Endothelial cell of umbilical vein (primary cell): Measurements from ENCODE around the gene PCDHGA1. TPM values are rescaled to one million over a fixed set of nuclear protein-coding genes. Genes with fewer than 3 reads are reported as not detected.

Experiments
- BruUV-seq: library from RNA; stranded (reverse); fragments of 400-500 nt; replicated peaks from 2 replicates; lab custom pipeline; 2021; lab: Mats Ljungman, UMichigan
- CTCF ChIA-PET: fragments of 300-600, 350-600 bp; sonication (Branson Sonifier 250); formaldehyde crosslinking; loops from one replicate; lab custom pipeline; 2021; ENCODE audit warnings: antibody characterized with exemption, inconsistent platforms; lab: Charles Lee
- POLR2A ChIA-PET: fragments of 300-600, 350-600 bp; sonication (Branson Sonifier 250); formaldehyde crosslinking; loops from one replicate; lab custom pipeline; 2021; ENCODE audit warnings: antibody characterized with exemption, inconsistent platforms; lab: Charles Lee
- DNase-seq: peaks from one replicate; pipeline ENCODE4 v3.0.0-alpha.2; 2011; ENCODE audit warnings: low read depth, low spot score
- FAIRE-seq: peaks from 2 replicates; lab custom pipeline; 2011; peaks lifted over from hg19 to GRCh38; lab: Jason Lieb, UNC
- H2AFZ ChIP-seq: 2 replicates; pipeline ENCODE4 v1.6.0; 2012; ENCODE audit warnings: low read depth, low read length, control low read depth, inconsistent platforms
- H3K27ac ChIP-seq: 2 replicates; pipeline ENCODE4 v1.5.1; 2011; ENCODE audit warnings: low read depth, mild to moderate bottlenecking, control low read depth, low read length, moderate library complexity; ENCODE audit not compliant: insufficient read depth
- H3K27me3 ChIP-seq, 2 experiments: 2 replicates each; pipeline versions ENCODE4 v1.6.0 to v1.6.1; 2011; ENCODE audit warnings: low read length in 2 of 2, mixed read lengths in 1 of 2; ENCODE audit not compliant: control insufficient read depth in 2 of 2, insufficient read depth in 2 of 2
- H3K36me3 ChIP-seq, 2 experiments: 2 replicates in 1 of 2; 3 replicates in 1 of 2; pipeline ENCODE4 v1.5.1; 2011; ENCODE audit warnings: low read length in 2 of 2, mild to moderate bottlenecking in 1 of 2, moderate library complexity in 1 of 2; ENCODE audit not compliant: control insufficient read depth in 2 of 2, insufficient read depth in 2 of 2; ENCODE audit errors: extremely low read depth in 1 of 2
- H3K4me1 ChIP-seq: 3 replicates; pipeline ENCODE4 v1.5.1; 2011; ENCODE audit warnings: mild to moderate bottlenecking, low read length; ENCODE audit not compliant: control insufficient read depth, insufficient read depth; ENCODE audit errors: extremely low read depth
- H3K4me2 ChIP-seq: 2 replicates; pipeline ENCODE4 v1.6.1; 2011; ENCODE audit warnings: low read length, control low read depth, mixed read lengths; ENCODE audit not compliant: insufficient read depth
- H3K4me3 ChIP-seq, 3 experiments: fragments of 200-600 bp in 1 of 3; sonication (generic), shearing (Covaris generic) in 1 of 3; replicated peaks in 1 of 3; 2 replicates each; pipeline ENCODE4 v1.5.1; 2011 to 2016; ENCODE audit warnings: control low read depth in 3 of 3, low read length in 3 of 3, mild to moderate bottlenecking in 2 of 3, inconsistent platforms in 1 of 3, low read depth in 1 of 3, moderate library complexity in 1 of 3; ENCODE audit not compliant: insufficient read depth in 1 of 3
- H3K79me2 ChIP-seq: 2 replicates; pipeline ENCODE4 v1.6.0; 2012; ENCODE audit warnings: low read length, inconsistent platforms; ENCODE audit not compliant: control insufficient read depth, insufficient read depth
- H3K9ac ChIP-seq: replicated peaks from 2 replicates; pipeline ENCODE3; 2011; ENCODE audit warnings: low read length, control low read depth; ENCODE audit not compliant: insufficient read depth; ENCODE audit errors: extremely low read depth
- H3K9me1 ChIP-seq: replicated peaks from 3 replicates; pipeline ENCODE4 v1.6.0; 2011; ENCODE audit warnings: mild to moderate bottlenecking, low read length; ENCODE audit not compliant: control insufficient read depth, insufficient read depth; ENCODE audit errors: extremely low read depth
- H3K9me3 ChIP-seq: replicated peaks from 2 replicates; pipeline ENCODE4 v1.5.1; 2012; ENCODE audit warnings: low read length, inconsistent platforms; ENCODE audit not compliant: control insufficient read depth, insufficient read depth
- H4K20me1 ChIP-seq: replicated peaks from 2 replicates; pipeline ENCODE3; 2011; ENCODE audit warnings: mild to moderate bottlenecking, low read length; ENCODE audit not compliant: control insufficient read depth, insufficient read depth; ENCODE audit errors: extremely low read depth
- EZH2 ChIP-seq: IDR thresholded peaks from 2 replicates; pipeline ENCODE4 v1.6.1; 2012; ENCODE audit warnings: borderline replicate concordance, low read depth, mild to moderate bottlenecking, moderate library complexity, low read length, inconsistent platforms; ENCODE audit not compliant: severe bottlenecking
- FOS ChIP-seq: IDR thresholded peaks from 2 replicates; pipeline ENCODE4 v1.6.1; 2011; ENCODE audit warnings: mild to moderate bottlenecking, low read length, moderate library complexity, borderline replicate concordance; ENCODE audit not compliant: insufficient read depth
- GATA2 ChIP-seq: IDR thresholded peaks from 2 replicates; pipeline ENCODE4 v1.7.0; 2011; ENCODE audit warnings: low read depth, mild to moderate bottlenecking, moderate library complexity, mixed read lengths, low read length; ENCODE audit not compliant: insufficient read length, insufficient read depth
- POLR2A ChIP-seq: IDR thresholded peaks from 2 replicates; pipeline ENCODE4 v1.6.1; 2012; ENCODE audit warnings: low read depth, mild to moderate bottlenecking, control low read depth, low read length
- dilution Hi-C: fragments of 300-500 bp; cut with MboI; formaldehyde crosslinking; loops from one replicate; pipeline ENCODE4 v1.15.0; 2019; ENCODE audit warnings: low sequenced_read_pairs; ENCODE audit not compliant: extremely low pct_ligation_motif_present
- intact Hi-C: fragments of 100-400 bp; cut with micrococcal nuclease; formaldehyde crosslinking; loops from one replicate; pipeline ENCODE4 v1.10.0; 2022
- polyA plus RNA-seq, 4 experiments: library from polyadenylated mRNA; depleted of rRNA in 3 of 4; stranded (reverse) in 3 of 4; unstranded in 1 of 4; fragments of >200 nt; gene quantifications; 2 replicates each; pipeline versions ENCODE4 v1.2.1 to v1.2.3, GENCODE V29; 2011 to 2012; ENCODE audit warnings: missing spikeins in 1 of 4
- total RNA-seq: library from RNA; stranded (reverse); gene quantifications from 2 replicates; pipeline ENCODE4 v1.2.3, GENCODE V29; 2021
- TF ChIP-seq, protein P1 (sequence below): IDR thresholded peaks from 2 replicates; pipeline ENCODE4 v1.6.1; 2011; ENCODE audit not compliant: insufficient read depth, insufficient read length

Gene PCDHGA1
- total and polyA plus RNA-seq, 2 donors (not counting 3 experiments of a cell fraction or from before 2014, with no cell fraction given) = 0.22 to 0.44 TPM

GRCh38 chr5:141513627-141514329 lies 183.5 kb downstream of the PCDHGA1 start:
- Histone ChIP-seq H3K9me1 (no peaks in the 10 kb centered on the region), H4K20me1 (no peaks in the 10 kb centered on the region), H3K9me3 (no peaks in the 10 kb centered on the region), H3K27ac (peak overlapping the region; percentile 10), H2AFZ (no peak overlapping the region), H3K4me3 (peak overlapping the region; percentile 44 to 51 (median 49)), H3K4me1 (peaks cover 26% of the 10 kb centered on the region), H3K9ac (peak overlapping the region; percentile 30), H3K79me2 (no peaks in the 10 kb centered on the region), H3K36me3 (peaks cover 2 to 9% of the 10 kb centered on the region in 2 experiments), H3K27me3 (no peaks in the 10 kb centered on the region), H3K4me2 (peak overlapping the region; percentile 71)
- ChIA-PET CTCF (interaction anchor here (0.8 to 9.8 kb wide), 22 partner anchors 8 to 291 kb away, joined by 3 to 158 read pairs (median 10); partner anchors contain the start of genes FCHSD1, PCDHB14, PCDHGA10 and PCDHGA11), POLR2A (interaction anchor here (0.6 to 1.3 kb wide), 4 partner anchors 8 to 110 kb away, joined by 3 read pairs; partner anchors contain the start of gene PCDHGC3)
- FAIRE-seq (peak; percentile 85), DNase-seq (peak; percentile 80)
- dilution Hi-C loops = no loop called here
- intact Hi-C loops = loop anchor here (1.0 to 2.0 kb wide), 3 partner anchors 8 to 83 kb away; partner anchors contain the start of gene PCDHGA12
- BruUV-seq = no TSS peak
- TF ChIP-seq EZH2 = no peak
- TF ChIP-seq GATA2 = peak; percentile 16
- TF ChIP-seq POLR2A = peak; percentile 4
- no peak for TF ChIP-seq FOS
- TF ChIP-seq, protein P1, sequence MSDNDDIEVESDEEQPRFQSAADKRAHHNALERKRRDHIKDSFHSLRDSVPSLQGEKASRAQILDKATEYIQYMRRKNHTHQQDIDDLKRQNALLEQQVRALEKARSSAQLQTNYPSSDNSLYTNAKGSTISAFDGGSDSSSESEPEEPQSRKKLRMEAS = no peak
